Thoracic aorta (tissue), 2 donors: Measurements from ENCODE around the gene NF1. TPM values are rescaled to one million over a fixed set of nuclear protein-coding genes. Genes with fewer than 3 reads are reported as not detected.

Experiments used
- ATAC-seq: fragments of 150-250 bp; one replicate; pipeline ENCODE4 v1.8.0; 2017; ENCODE audit warnings: low read depth; ENCODE audit not compliant: insufficient number of reproducible peaks, low FRiP score
- DNase-seq: peaks from one replicate; pipeline ENCODE4 v3.0.0-alpha.2; 2020; ENCODE audit warnings: low spot score
- H3K27ac ChIP-seq, 2 donors: fragments of 200-600 bp; sonication (generic); 1 replicate in 1 of 2; 2 replicates in 1 of 2; pipeline ENCODE4 v1.5.1; 2016; ENCODE audit warnings: mild to moderate bottlenecking in 2 of 2, moderate library complexity in 2 of 2
- H3K27me3 ChIP-seq: fragments of 200-600 bp; sonication (generic); replicated peaks from 2 replicates; pipeline ENCODE4 v1.6.0; 2016; ENCODE audit warnings: mild to moderate bottlenecking; ENCODE audit not compliant: insufficient read depth
- H3K36me3 ChIP-seq: fragments of 200-600 bp; sonication (generic); one replicate; pipeline ENCODE4 v1.5.1; 2016
- H3K4me1 ChIP-seq, 2 donors: fragments of 200-600 bp; sonication (generic); 1 replicate in 1 of 2; 2 replicates in 1 of 2; pipeline versions ENCODE4 v1.5.1 to v1.6.0; 2016; ENCODE audit warnings: low read depth in 2 of 2, mild to moderate bottlenecking in 1 of 2; ENCODE audit not compliant: control insufficient read depth in 1 of 2
- H3K4me3 ChIP-seq: fragments of 200-600 bp; sonication (generic); 2 replicates; pipeline ENCODE4 v1.5.1; 2016; ENCODE audit warnings: mild to moderate bottlenecking
- H3K9me3 ChIP-seq: fragments of 200-600 bp; sonication (generic); 2 replicates; pipeline ENCODE4 v1.5.1; 2016
- CTCF ChIP-seq: fragments of 200-600 bp; sonication (generic); IDR thresholded peaks from one replicate; pipeline ENCODE4 v1.5.1; 2019; ENCODE audit warnings: antibody characterized with exemption
- total RNA-seq, 2 donors: library from RNA; depleted of rRNA; stranded (reverse); fragments of >200 nt; gene quantifications; one replicate each; pipeline versions ENCODE4 v1.1.0 to v1.2.3, GENCODE V29; 2016

The NF1 gene
- total RNA-seq, 2 donors from 2014 or later, result 60.9 to 105 TPM

GRCh38 chr17:31130286-31131224, 35.8 kb downstream of the NF1 start:
- ATAC-seq, result no peak

DNA sequence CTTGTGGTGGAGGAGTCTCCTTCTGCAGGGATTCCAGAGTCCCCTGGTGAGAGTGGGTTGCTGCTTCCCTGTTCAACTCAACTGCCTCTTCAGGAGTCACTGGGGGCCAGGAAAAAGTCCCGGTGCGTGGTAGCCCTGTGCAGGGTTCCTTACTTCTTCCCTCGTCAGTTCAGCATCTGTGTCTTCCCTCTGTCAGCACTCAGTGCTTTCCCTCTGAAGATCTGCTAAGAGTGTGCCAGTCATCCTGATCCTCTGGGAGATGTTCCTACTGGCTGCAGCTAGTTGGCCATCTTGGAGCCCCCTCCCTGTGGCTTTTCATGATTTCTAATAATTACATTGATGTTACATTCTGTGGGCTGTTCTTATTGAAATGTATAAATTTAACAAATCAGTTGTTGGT, 36.5 kb downstream of the NF1 start:
- Histone ChIP-seq H3K4me3 (no peak overlapping the region), H3K4me1 (peaks cover 0 to 13% of the 10 kb centered on the region in 2 donors), H3K9me3 (no peaks in the 10 kb centered on the region), H3K27me3 (no peaks in the 10 kb centered on the region), H3K36me3 (no peaks in the 10 kb centered on the region), H3K27ac (no peak overlapping the region)
- no peak for TF ChIP-seq CTCF
- no peak for DNase-seq
- ATAC-seq, result no peak

More at GRCh38 chr17:31130286-31131224, 35.8 kb downstream of the NF1 start:
- Histone ChIP-seq H3K27me3 (no peaks in the 10 kb centered on the region), H3K36me3 (no peaks in the 10 kb centered on the region), H3K27ac (no peak overlapping the region), H3K4me3 (no peak overlapping the region), H3K4me1 (peaks cover 0 to 13% of the 10 kb centered on the region in 2 donors), H3K9me3 (no peaks in the 10 kb centered on the region)
- no peak for TF ChIP-seq CTCF
- no peak for DNase-seq

DNA sequence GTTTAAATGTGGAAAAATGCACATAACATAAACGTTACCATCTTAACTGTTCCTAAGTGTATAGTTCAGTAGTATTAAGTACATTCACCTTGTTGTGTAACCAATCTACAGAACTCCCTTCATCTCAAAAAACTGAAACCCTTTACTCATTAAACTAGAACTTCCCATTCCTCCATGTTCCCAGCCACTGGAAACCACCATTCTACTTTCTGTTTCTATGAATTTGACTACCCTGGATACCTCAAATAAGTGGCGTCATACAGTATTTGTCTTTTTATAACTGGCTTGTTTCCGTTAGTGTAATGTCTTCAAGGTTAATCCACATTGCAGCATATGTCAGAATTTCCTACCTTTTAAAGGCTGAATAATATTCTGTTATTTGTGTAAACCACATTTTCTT, 38.2 kb downstream of the NF1 start:
- no peak for ATAC-seq
- Histone ChIP-seq H3K27ac (no peak overlapping the region), H3K9me3 (no peaks in the 10 kb centered on the region), H3K4me1 (peaks cover 0 to 13% of the 10 kb centered on the region in 2 donors), H3K4me3 (no peak overlapping the region), H3K36me3 (no peaks in the 10 kb centered on the region), H3K27me3 (no peaks in the 10 kb centered on the region)
- no peak for TF ChIP-seq CTCF
- DNase-seq, result no peak

GRCh38 chr17:31134576-31134975, 39.8 kb downstream of the NF1 start:
- Histone ChIP-seq H3K36me3 (no peaks in the 10 kb centered on the region), H3K4me1 (peaks cover 0 to 13% of the 10 kb centered on the region in 2 donors), H3K27ac (no peak overlapping the region), H3K9me3 (no peaks in the 10 kb centered on the region), H3K27me3 (no peaks in the 10 kb centered on the region), H3K4me3 (no peak overlapping the region)
- TF ChIP-seq CTCF, result no peak
- DNase-seq (no peak), ATAC-seq (no peak)

GRCh38 chr17:31136319-31136718, 41.5 kb downstream of the NF1 start:
- no peak for DNase-seq
- Histone ChIP-seq H3K27ac (no peak overlapping the region), H3K4me3 (no peak overlapping the region), H3K9me3 (no peaks in the 10 kb centered on the region), H3K36me3 (no peaks in the 10 kb centered on the region), H3K4me1 (peaks cover 0 to 1% of the 10 kb centered on the region in 2 donors), H3K27me3 (no peaks in the 10 kb centered on the region)
- TF ChIP-seq CTCF, result no peak
- ATAC-seq, result no peak
